SU-DHL-6 (cell line): ENCODE measurements around the gene ERG.

ENCODE experiments used
- H2AFZ ChIP-seq: fragments of 200-600 bp; sonication (generic); 2 replicates; pipeline ENCODE4 v1.6.1; 2014; ENCODE audit warnings: low read depth, mild to moderate bottlenecking, moderate library complexity, mixed read lengths, antibody characterized with exemption, low read length; ENCODE audit not compliant: severe bottlenecking
- H3F3A ChIP-seq: fragments of 200-600 bp; shearing (Covaris generic); 2 replicates; pipeline ENCODE4 v1.6.0; 2016; ENCODE audit warnings: antibody characterized with exemption, mild to moderate bottlenecking; ENCODE audit not compliant: insufficient read depth
- H3K27ac ChIP-seq: fragments of 200-600 bp; sonication (generic); 2 replicates; pipeline ENCODE4 v1.5.1; 2016; ENCODE audit warnings: low read depth, mild to moderate bottlenecking, low read length, moderate library complexity, mixed read lengths
- H3K27me3 ChIP-seq: fragments of 200-600 bp; sonication (generic), shearing (Covaris generic); 2 replicates; pipeline ENCODE4 v1.6.0; 2014; ENCODE audit warnings: mild to moderate bottlenecking, low read length
- H3K36me3 ChIP-seq: fragments of 200-600 bp; sonication (generic); 2 replicates; pipeline ENCODE4 v1.6.1; 2014; ENCODE audit warnings: mild to moderate bottlenecking, low read length, mixed read lengths
- H3K4me2 ChIP-seq: fragments of 300-600, 200-600 bp; shearing (Covaris generic), sonication (generic); 2 replicates; pipeline ENCODE4 v1.6.0; 2014; ENCODE audit warnings: low read length, low read depth, mild to moderate bottlenecking; ENCODE audit not compliant: poor library complexity, severe bottlenecking
- H3K4me3 ChIP-seq: fragments of 200-600 bp; sonication (generic); 2 replicates; pipeline ENCODE4 v1.5.1; 2014; ENCODE audit warnings: antibody characterized with exemption, low read length, mild to moderate bottlenecking, mixed read lengths; ENCODE audit not compliant: insufficient read depth, poor library complexity, severe bottlenecking
- H3K79me2 ChIP-seq: fragments of 200-600 bp; sonication (generic); 2 replicates; pipeline ENCODE4 v1.6.1; 2014; ENCODE audit warnings: mild to moderate bottlenecking, low read length, moderate library complexity; ENCODE audit not compliant: insufficient read depth
- H3K9ac ChIP-seq: fragments of 200-600 bp; sonication (generic); 2 replicates; pipeline ENCODE4 v1.7.0; 2014; ENCODE audit warnings: mild to moderate bottlenecking, low read length
- H3K9me2 ChIP-seq: fragments of 200-600 bp; sonication (generic); replicated peaks from 2 replicates; pipeline ENCODE4 v1.6.1; 2014; ENCODE audit warnings: low read length; ENCODE audit not compliant: insufficient read depth
- H3K9me3 ChIP-seq: fragments of 200-600 bp; sonication (generic); 2 replicates; pipeline ENCODE4 v1.6.1; 2014; ENCODE audit warnings: low read length, mixed read lengths; ENCODE audit not compliant: insufficient read depth
- H4K20me1 ChIP-seq: fragments of 200-600 bp; sonication (generic); 2 replicates; pipeline ENCODE4 v1.6.1; 2014; ENCODE audit warnings: low read depth, mild to moderate bottlenecking, antibody characterized with exemption, low read length, moderate library complexity, mixed read lengths
- CTCF ChIP-seq: fragments of 200-600 bp; sonication (generic); IDR thresholded peaks from one replicate; pipeline ENCODE4 v1.5.1; 2017; ENCODE audit warnings: antibody characterized with exemption, mild to moderate bottlenecking, low read length, moderate library complexity; ENCODE audit not compliant: insufficient read depth, poor library complexity, severe bottlenecking
- EZH2phosphoT487 ChIP-seq: fragments of 200-600 bp; sonication (generic), shearing (Covaris generic); conservative IDR thresholded peaks from 2 replicates; pipeline ENCODE4 v1.6.1; 2018; ENCODE audit warnings: mild to moderate bottlenecking, antibody characterized with exemption, low read length, moderate library complexity, mixed read lengths

Gene ERG

DNA sequence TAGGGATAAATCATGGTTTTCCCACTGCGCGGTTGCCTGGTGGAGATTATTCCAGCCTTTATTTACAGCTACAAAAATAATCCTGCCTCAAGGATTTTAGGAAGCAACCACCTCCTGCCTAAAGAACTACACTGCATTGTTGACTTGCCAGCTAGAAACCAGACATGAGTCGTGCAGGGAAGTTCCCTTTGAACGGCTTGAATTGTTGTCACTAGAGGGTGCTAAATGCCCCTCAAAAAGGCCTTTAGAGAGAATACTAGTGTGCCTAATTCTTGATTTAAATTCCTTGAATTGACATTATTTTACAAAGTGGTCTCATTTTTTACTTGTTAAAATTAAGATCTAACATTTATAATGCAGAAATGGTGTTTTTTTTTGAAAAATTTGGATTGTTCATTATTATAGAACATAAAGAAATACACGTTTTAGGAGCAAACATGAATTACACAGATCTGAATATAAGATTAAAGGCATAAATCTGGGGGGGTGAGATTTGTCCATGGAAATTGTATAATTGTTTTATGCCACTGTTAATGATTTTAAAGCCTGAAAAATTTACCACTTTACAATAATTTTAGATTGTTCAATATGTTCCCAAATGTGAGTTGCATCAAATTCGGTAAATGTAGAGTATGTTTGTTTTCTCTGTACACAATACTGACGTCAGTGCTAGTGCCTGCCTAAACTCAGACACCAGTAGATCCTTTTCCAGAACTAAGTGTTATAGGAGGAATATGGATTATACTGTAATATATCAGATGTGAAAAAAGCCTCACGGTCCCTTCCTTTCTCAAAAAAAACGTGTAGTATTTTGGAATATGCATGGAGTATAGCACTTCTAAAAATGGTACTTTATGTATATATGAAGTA lies 7.6 kb upstream of the ERG start:
- no peak overlapping the region for H3K9ac ChIP-seq
- no peak overlapping the region for H2AFZ ChIP-seq
- no peak overlapping the region for H3K4me3 ChIP-seq
- H3K27me3 ChIP-seq: no peaks in the 10 kb centered on the region
- no peaks in the 10 kb centered on the region for H3F3A ChIP-seq
- H3K36me3 ChIP-seq: no peaks in the 10 kb centered on the region
- no peaks in the 10 kb centered on the region for H3K79me2 ChIP-seq
- H3K9me3 ChIP-seq: no peaks in the 10 kb centered on the region
- no peaks in the 10 kb centered on the region for H3K9me2 ChIP-seq
- H4K20me1 ChIP-seq: no peaks in the 10 kb centered on the region
- TF ChIP-seq CTCF (peak; percentile 37), EZH2phosphoT487 (no peak)
- no peak overlapping the region for H3K27ac ChIP-seq
- no peak overlapping the region for H3K4me2 ChIP-seq

GRCh38 chr21:38504066-38504465 lies 5.8 kb upstream of the ERG start:
- Histone ChIP-seq H3K79me2 (no peaks in the 10 kb centered on the region), H3F3A (no peaks in the 10 kb centered on the region), H3K36me3 (no peaks in the 10 kb centered on the region), H3K27me3 (no peaks in the 10 kb centered on the region), H3K4me3 (no peak overlapping the region), H3K9me3 (no peaks in the 10 kb centered on the region), H3K27ac (no peak overlapping the region), H3K9ac (no peak overlapping the region), H3K4me2 (no peak overlapping the region), H2AFZ (no peak overlapping the region), H3K9me2 (no peaks in the 10 kb centered on the region), H4K20me1 (no peaks in the 10 kb centered on the region)
- no peak for TF ChIP-seq EZH2phosphoT487
- TF ChIP-seq CTCF: no peak

GRCh38 chr21:38503583-38503982 lies 5.3 kb upstream of the ERG start:
- TF ChIP-seq EZH2phosphoT487: no peak
- TF ChIP-seq CTCF: no peak
- Histone ChIP-seq H3K79me2 (no peaks in the 10 kb centered on the region), H3K4me2 (no peak overlapping the region), H3K9ac (no peak overlapping the region), H3K27ac (no peak overlapping the region), H3F3A (no peaks in the 10 kb centered on the region), H3K9me2 (no peaks in the 10 kb centered on the region), H3K9me3 (no peaks in the 10 kb centered on the region), H3K4me3 (no peak overlapping the region), H2AFZ (no peak overlapping the region), H3K27me3 (no peaks in the 10 kb centered on the region), H4K20me1 (no peaks in the 10 kb centered on the region), H3K36me3 (no peaks in the 10 kb centered on the region)
